Stomach (tissue), 4 donors: ENCODE results near the gene LSM3.

Source experiments
- POLR2A ChIP-seq, 4 donors: fragments of 450-650 bp; IDR thresholded peaks; one replicate each; pipeline ENCODE4 v1.6.1; 2016; ENCODE audit warnings: antibody characterized with exemption in 4 of 4, control low read depth in 2 of 4, mild to moderate bottlenecking in 1 of 4, moderate library complexity in 1 of 4
- TF ChIP-seq, protein P1 (sequence below), 7 experiments: fragments of 450-650 bp in 4 of 7; fragments of 200-600 bp in 3 of 7; sonication (generic) in 3 of 7; IDR thresholded peaks; one replicate each; pipeline ENCODE4 v1.5.1; 2016 to 2019; ENCODE audit warnings: antibody characterized with exemption in 7 of 7, control low read depth in 2 of 7, mild to moderate bottlenecking in 1 of 7

DNA sequence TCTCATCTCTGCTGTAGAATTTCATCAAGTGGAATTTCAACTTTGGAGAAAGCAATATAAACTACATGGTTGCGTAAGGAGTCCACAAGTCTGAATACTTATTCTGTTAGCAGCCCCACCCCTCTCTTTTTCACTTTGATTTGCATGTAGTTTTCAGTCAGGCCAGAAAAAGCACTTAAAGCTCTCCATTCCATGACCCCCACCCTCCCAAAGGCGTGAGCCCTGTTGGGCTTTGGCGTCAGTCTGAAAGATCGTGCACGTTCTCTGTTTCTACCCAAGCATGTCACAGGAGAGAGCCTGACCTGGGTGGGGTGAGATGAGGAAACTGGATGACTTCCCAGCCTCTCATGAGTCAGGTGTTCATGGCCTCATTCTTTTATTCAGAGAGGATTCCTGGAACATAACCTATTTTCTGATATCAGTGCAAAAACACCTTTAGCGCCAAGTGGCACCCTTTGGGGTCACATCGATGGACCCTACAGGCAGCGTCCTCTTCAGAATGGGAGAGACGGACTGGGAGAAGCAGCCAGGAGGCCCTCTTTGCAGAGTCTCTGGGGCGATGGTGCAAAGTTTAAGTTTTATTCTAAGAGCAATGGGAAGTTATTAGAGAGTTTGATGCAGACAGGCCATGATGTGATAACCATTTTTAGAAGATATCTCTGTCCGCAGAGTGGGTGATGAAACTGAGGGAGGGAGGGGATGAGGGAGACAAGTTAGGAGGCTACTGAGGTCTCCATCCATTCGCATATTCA lies 55.8 kb downstream of the LSM3 start:
- TF ChIP-seq, protein P1, sequence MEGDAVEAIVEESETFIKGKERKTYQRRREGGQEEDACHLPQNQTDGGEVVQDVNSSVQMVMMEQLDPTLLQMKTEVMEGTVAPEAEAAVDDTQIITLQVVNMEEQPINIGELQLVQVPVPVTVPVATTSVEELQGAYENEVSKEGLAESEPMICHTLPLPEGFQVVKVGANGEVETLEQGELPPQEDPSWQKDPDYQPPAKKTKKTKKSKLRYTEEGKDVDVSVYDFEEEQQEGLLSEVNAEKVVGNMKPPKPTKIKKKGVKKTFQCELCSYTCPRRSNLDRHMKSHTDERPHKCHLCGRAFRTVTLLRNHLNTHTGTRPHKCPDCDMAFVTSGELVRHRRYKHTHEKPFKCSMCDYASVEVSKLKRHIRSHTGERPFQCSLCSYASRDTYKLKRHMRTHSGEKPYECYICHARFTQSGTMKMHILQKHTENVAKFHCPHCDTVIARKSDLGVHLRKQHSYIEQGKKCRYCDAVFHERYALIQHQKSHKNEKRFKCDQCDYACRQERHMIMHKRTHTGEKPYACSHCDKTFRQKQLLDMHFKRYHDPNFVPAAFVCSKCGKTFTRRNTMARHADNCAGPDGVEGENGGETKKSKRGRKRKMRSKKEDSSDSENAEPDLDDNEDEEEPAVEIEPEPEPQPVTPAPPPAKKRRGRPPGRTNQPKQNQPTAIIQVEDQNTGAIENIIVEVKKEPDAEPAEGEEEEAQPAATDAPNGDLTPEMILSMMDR (IDR thresholded peaks at IDR 0.05): no peak
- TF ChIP-seq POLR2A (IDR thresholded peaks at IDR 0.05): no peak
